ENCODE data around the gene TMEM221. TPM values are rescaled to one million over a fixed set of nuclear protein-coding genes. Genes with fewer than 3 reads are reported as not detected.

TMEM221 gene
- total RNA-seq, 4 donors from 2014 or later = 2.2 to 16.5 (median 3.9) TPM; not detected in 1

GRCh38 chr19:17435218-17435617 lies 13.2 kb downstream of the TMEM221 start:
- no peaks in the 10 kb centered on the region for H3K36me3 ChIP-seq
- H3K9me3 ChIP-seq = no peaks in the 10 kb centered on the region
- H3K27ac ChIP-seq = no peak overlapping the region
- TF ChIP-seq, protein P1, sequence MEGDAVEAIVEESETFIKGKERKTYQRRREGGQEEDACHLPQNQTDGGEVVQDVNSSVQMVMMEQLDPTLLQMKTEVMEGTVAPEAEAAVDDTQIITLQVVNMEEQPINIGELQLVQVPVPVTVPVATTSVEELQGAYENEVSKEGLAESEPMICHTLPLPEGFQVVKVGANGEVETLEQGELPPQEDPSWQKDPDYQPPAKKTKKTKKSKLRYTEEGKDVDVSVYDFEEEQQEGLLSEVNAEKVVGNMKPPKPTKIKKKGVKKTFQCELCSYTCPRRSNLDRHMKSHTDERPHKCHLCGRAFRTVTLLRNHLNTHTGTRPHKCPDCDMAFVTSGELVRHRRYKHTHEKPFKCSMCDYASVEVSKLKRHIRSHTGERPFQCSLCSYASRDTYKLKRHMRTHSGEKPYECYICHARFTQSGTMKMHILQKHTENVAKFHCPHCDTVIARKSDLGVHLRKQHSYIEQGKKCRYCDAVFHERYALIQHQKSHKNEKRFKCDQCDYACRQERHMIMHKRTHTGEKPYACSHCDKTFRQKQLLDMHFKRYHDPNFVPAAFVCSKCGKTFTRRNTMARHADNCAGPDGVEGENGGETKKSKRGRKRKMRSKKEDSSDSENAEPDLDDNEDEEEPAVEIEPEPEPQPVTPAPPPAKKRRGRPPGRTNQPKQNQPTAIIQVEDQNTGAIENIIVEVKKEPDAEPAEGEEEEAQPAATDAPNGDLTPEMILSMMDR (IDR thresholded peaks at IDR 0.05) = no peak
- no peak for TF ChIP-seq POLR2A (IDR thresholded peaks at IDR 0.05)
- no peaks in the 10 kb centered on the region for H3K27me3 ChIP-seq
- no peak for DNase-seq
- H3K4me1 ChIP-seq = no peaks in the 10 kb centered on the region
- H3K4me3 ChIP-seq = no peak overlapping the region
- intact Hi-C loops (cut with DNase I; ENCODE audit: low total_unique reads) = no loop called here

- H3K4me1 ChIP-seq = no peaks in the 10 kb centered on the region
- H3K36me3 ChIP-seq = no peaks in the 10 kb centered on the region
- no peak overlapping the region for H3K27ac ChIP-seq
- TF ChIP-seq, protein P1 (IDR thresholded peaks at IDR 0.05) = no peak
- no peak for TF ChIP-seq POLR2A (IDR thresholded peaks at IDR 0.05)
- H3K9me3 ChIP-seq = no peaks in the 10 kb centered on the region
- H3K4me3 ChIP-seq = no peak overlapping the region
- intact Hi-C loops (cut with DNase I; ENCODE audit: low total_unique reads) = no loop called here
- DNase-seq = no peak
- H3K27me3 ChIP-seq = no peaks in the 10 kb centered on the region
These were observed 17.1 kb downstream of the TMEM221 start for GRCh38 chr19:17431417-17431816.

GRCh38 chr19:17429641-17430113 lies 18.8 kb downstream of the TMEM221 start:
- peak overlapping the region in 1 of 2 donors; percentile 38 for H3K27ac ChIP-seq
- no peak for TF ChIP-seq POLR2A (IDR thresholded peaks at IDR 0.05)
- TF ChIP-seq, protein P1 (IDR thresholded peaks at IDR 0.05) = no peak
- H3K4me1 ChIP-seq = no peaks in the 10 kb centered on the region
- H3K27me3 ChIP-seq = no peaks in the 10 kb centered on the region
- intact Hi-C loops (cut with DNase I; ENCODE audit: low total_unique reads) = no loop called here
- DNase-seq = peak; percentile 68 to 77
- no peaks in the 10 kb centered on the region for H3K36me3 ChIP-seq
- no peak overlapping the region for H3K4me3 ChIP-seq
- no peaks in the 10 kb centered on the region for H3K9me3 ChIP-seq

- H3K36me3 ChIP-seq = no peaks in the 10 kb centered on the region
- no peak overlapping the region for H3K4me3 ChIP-seq
- no peaks in the 10 kb centered on the region for H3K9me3 ChIP-seq
- no peak overlapping the region for H3K27ac ChIP-seq
- no peak for DNase-seq
- H3K27me3 ChIP-seq = no peaks in the 10 kb centered on the region
- H3K4me1 ChIP-seq = no peaks in the 10 kb centered on the region
- intact Hi-C loops (cut with DNase I; ENCODE audit: low total_unique reads) = no loop called here
- TF ChIP-seq, protein P1 (IDR thresholded peaks at IDR 0.05) = peak in 2 of 4 experiments; percentile 29 to 37
- TF ChIP-seq POLR2A (IDR thresholded peaks at IDR 0.05) = no peak
These were observed 23.6 kb downstream of the TMEM221 start for GRCh38 chr19:17424743-17425365.

- Histone ChIP-seq H3K27me3 (no peaks in the 10 kb centered on the region), H3K36me3 (no peaks in the 10 kb centered on the region), H3K4me1 (no peaks in the 10 kb centered on the region), H3K4me3 (no peak overlapping the region), H3K27ac (no peak overlapping the region), H3K9me3 (no peaks in the 10 kb centered on the region)
- DNase-seq = no peak
- TF ChIP-seq, protein P1 (IDR thresholded peaks at IDR 0.05) = no peak
- no peak for TF ChIP-seq POLR2A (IDR thresholded peaks at IDR 0.05)
- intact Hi-C loops (cut with DNase I; ENCODE audit: low total_unique reads) = no loop called here
These were observed 24.8 kb downstream of the TMEM221 start for GRCh38 chr19:17423429-17424208.

Measured in uterus (tissue), 4 donors.